ENCODE data around the gene RARS1.

DNA sequence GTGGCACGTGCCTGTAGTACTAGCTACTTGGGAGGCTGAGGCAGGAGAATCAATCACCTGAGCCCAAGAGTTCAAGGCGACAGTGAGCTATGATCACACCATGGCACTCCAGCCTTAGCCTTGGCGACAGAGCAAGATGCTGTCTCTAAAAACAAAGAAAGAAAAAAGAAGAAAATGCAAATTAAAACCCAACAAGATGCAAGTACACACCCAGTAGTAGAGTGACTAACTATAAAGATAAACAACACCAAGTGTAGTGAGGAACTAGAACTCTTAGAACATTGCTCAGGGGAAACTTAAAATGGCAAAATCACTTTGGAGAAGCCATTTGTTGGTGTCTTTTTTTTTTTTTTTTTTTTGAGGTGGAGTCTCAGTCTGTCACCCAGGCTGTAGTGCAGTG is 34.7 kb upstream of the RARS1 start:
- TF ChIP-seq, protein P1, sequence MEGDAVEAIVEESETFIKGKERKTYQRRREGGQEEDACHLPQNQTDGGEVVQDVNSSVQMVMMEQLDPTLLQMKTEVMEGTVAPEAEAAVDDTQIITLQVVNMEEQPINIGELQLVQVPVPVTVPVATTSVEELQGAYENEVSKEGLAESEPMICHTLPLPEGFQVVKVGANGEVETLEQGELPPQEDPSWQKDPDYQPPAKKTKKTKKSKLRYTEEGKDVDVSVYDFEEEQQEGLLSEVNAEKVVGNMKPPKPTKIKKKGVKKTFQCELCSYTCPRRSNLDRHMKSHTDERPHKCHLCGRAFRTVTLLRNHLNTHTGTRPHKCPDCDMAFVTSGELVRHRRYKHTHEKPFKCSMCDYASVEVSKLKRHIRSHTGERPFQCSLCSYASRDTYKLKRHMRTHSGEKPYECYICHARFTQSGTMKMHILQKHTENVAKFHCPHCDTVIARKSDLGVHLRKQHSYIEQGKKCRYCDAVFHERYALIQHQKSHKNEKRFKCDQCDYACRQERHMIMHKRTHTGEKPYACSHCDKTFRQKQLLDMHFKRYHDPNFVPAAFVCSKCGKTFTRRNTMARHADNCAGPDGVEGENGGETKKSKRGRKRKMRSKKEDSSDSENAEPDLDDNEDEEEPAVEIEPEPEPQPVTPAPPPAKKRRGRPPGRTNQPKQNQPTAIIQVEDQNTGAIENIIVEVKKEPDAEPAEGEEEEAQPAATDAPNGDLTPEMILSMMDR (IDR thresholded peaks at IDR 0.05; ENCODE audit: low read depth, low read length, poor library complexity, severe bottlenecking): no peak
- TF ChIP-seq EZH2phosphoT487 (IDR thresholded peaks at IDR 0.05; ENCODE audit: borderline replicate concordance, low read length): no peak
